HepG2 (cell line): ENCODE measurements around the gene COQ10B. TPM values are rescaled to one million over a fixed set of nuclear protein-coding genes. Genes with fewer than 3 reads are reported as not detected.

Source experiments
- ARID4A ChIP-seq: sonication (generic); formaldehyde crosslinking; IDR thresholded peaks from 2 replicates; pipeline ENCODE4 v1.5.0; 2020; ENCODE audit warnings: mild to moderate bottlenecking, missing genetic modification reagents, borderline replicate concordance
- FOXA3 ChIP-seq: IDR thresholded peaks from 2 replicates; pipeline ENCODE4 v1.6.1; 2016; ENCODE audit warnings: missing genetic modification reagents, missing compliant biosample characterization
- PTBP1 ChIP-seq: fragments of 200-400 bp; formaldehyde crosslinking; IDR thresholded peaks from 2 replicates; pipeline ENCODE4 v1.6.1; 2018; ENCODE audit warnings: low read length, low read depth; ENCODE audit not compliant: poor library complexity, severe bottlenecking
- RBM39 ChIP-seq: fragments of 200-400 bp; formaldehyde crosslinking; IDR thresholded peaks from one replicate; pipeline ENCODE4 v1.6.1; 2018; ENCODE audit warnings: antibody characterized with exemption, mild to moderate bottlenecking, low read depth, low read length; ENCODE audit not compliant: poor library complexity, severe bottlenecking
- TFE3 ChIP-seq: IDR thresholded peaks from 2 replicates; pipeline ENCODE4 v1.6.1; 2016
- U2AF1 ChIP-seq: fragments of 200-400 bp; formaldehyde crosslinking; optimal IDR thresholded peaks from 2 replicates; pipeline ENCODE3; 2017; ENCODE audit warnings: mild to moderate bottlenecking, low read depth, low read length
- ZC3H13 ChIP-seq: sonication (generic); formaldehyde crosslinking; IDR thresholded peaks from 2 replicates; pipeline ENCODE4 v1.8.1; 2023; ENCODE audit warnings: mild to moderate bottlenecking, missing genetic modification reagents, moderate library complexity
- ZNF367 ChIP-seq: sonication (generic); formaldehyde crosslinking; IDR thresholded peaks from 2 replicates; pipeline ENCODE4 v1.4.0; 2020; ENCODE audit warnings: missing genetic modification reagents, borderline replicate concordance
- ZNF451 ChIP-seq: sonication (generic); formaldehyde crosslinking; IDR thresholded peaks from 2 replicates; pipeline ENCODE4 v1.5.0; 2020; ENCODE audit warnings: mild to moderate bottlenecking, missing genetic modification reagents
- ZNF781 ChIP-seq: sonication (generic); formaldehyde crosslinking; IDR thresholded peaks from 2 replicates; pipeline ENCODE4 v1.5.1; 2020; ENCODE audit warnings: borderline replicate concordance, mild to moderate bottlenecking, missing genetic modification reagents; ENCODE audit errors: not compliant biosample characterization
- polyA plus RNA-seq, 8 experiments: library from polyadenylated mRNA; depleted of rRNA in 3 of 8; stranded (reverse) in 7 of 8; unstranded in 1 of 8; fragments of >200 nt; fragmentation: Illumina TruSeq in 4 of 8; extraction: Trizol in 4 of 8; gene quantifications; 2 replicates each; pipeline versions ENCODE4 v1.2.1 to v1.2.3, GENCODE V29; 2011 to 2016; ENCODE audit warnings: low read depth in 4 of 8, missing spikeins in 1 of 8, mixed read lengths in 1 of 8; ENCODE audit not compliant: insufficient read depth in 1 of 8
- total RNA-seq, 5 experiments: library from RNA; depleted of rRNA; stranded (reverse); fragments of >200 nt; fragmentation: Illumina TruSeq; extraction: Trizol; gene quantifications; 2 replicates each; pipeline ENCODE4 v1.2.3, GENCODE V29; 2016; ENCODE audit warnings: low read depth in 1 of 5
- TF ChIP-seq, protein P1 (sequence below): sonication (generic); formaldehyde crosslinking; IDR thresholded peaks from 2 replicates; pipeline ENCODE4 v1.5.1; 2020; ENCODE audit warnings: mild to moderate bottlenecking, missing genetic modification reagents, moderate library complexity
- TF ChIP-seq, protein P2 (sequence below): sonication (generic); formaldehyde crosslinking; IDR thresholded peaks from 2 replicates; pipeline ENCODE4 v1.9.0; 2021; ENCODE audit warnings: missing genetic modification reagents, borderline replicate concordance
- TF ChIP-seq, protein P3 (sequence below): sonication (generic); formaldehyde crosslinking; IDR thresholded peaks from 2 replicates; pipeline ENCODE4 v1.9.0; 2022; ENCODE audit warnings: low read depth, missing genetic modification reagents

COQ10B gene
- total and polyA plus RNA-seq, 2 of the 13 experiments (the other 11 are each of a cell fraction or from before 2014, with no cell fraction given), result 4.6 to 34.9 TPM

DNA sequence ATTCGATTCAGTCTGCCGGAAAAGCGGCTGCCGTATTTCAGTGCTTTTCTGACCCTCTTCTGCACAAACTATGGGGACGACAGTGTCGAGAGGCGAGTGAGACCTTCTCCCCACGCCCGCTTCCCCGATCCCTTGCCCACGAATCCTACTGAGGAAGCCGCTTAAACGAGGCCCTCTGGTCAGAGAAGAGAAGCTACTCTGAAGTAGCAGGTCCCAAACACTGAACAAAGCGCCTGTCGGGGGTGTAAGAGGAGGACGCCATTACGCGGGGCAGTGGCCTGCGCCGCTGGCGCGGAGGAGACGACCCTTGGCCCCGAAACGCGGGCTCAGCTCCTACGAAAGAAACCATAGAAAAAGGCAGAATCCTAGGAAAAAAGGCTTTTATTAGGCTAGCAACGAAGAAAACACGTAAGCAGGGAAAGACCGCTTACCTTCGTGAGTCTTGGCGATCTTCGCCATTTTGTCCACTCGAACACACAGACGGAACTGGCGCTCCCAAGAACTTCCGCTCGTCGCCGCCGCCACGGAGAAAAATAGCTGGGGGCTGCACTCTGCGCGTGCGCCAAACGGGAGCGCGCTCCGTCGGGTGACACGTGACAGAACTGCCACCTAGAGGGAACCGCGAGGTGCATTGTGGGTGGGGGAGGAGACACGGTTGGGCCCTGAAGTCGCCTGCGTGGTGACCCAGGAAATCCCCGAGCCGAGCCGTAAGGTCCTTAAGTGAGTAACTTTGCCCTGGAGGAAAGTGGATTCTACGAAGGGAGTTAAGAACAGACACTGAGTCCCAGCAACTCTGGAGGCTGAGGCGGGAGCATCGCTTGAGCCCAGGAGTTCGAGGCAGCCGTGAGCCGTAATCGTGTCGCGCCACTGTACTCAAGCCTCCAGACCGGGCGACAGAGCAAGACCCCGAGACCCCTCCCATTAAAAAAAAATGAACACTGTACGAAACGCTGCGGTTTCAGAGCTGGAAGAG is 18.5 kb upstream of the COQ10B start, which contains the start of gene SF3B1 (continued):
- TF ChIP-seq RBM39, result peak; percentile 94
- TF ChIP-seq, protein P1, sequence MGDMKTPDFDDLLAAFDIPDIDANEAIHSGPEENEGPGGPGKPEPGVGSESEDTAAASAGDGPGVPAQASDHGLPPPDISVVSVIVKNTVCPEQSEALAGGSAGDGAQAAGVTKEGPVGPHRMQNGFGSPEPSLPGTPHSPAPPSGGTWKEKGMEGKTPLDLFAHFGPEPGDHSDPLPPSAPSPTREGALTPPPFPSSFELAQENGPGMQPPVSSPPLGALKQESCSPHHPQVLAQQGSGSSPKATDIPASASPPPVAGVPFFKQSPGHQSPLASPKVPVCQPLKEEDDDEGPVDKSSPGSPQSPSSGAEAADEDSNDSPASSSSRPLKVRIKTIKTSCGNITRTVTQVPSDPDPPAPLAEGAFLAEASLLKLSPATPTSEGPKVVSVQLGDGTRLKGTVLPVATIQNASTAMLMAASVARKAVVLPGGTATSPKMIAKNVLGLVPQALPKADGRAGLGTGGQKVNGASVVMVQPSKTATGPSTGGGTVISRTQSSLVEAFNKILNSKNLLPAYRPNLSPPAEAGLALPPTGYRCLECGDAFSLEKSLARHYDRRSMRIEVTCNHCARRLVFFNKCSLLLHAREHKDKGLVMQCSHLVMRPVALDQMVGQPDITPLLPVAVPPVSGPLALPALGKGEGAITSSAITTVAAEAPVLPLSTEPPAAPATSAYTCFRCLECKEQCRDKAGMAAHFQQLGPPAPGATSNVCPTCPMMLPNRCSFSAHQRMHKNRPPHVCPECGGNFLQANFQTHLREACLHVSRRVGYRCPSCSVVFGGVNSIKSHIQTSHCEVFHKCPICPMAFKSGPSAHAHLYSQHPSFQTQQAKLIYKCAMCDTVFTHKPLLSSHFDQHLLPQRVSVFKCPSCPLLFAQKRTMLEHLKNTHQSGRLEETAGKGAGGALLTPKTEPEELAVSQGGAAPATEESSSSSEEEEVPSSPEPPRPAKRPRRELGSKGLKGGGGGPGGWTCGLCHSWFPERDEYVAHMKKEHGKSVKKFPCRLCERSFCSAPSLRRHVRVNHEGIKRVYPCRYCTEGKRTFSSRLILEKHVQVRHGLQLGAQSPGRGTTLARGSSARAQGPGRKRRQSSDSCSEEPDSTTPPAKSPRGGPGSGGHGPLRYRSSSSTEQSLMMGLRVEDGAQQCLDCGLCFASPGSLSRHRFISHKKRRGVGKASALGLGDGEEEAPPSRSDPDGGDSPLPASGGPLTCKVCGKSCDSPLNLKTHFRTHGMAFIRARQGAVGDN (CRISPR knock-in tag), result peak; percentile 98
- peak; percentile 85; the same call in 1 of the 2 replicates for TF ChIP-seq ARID4A (CRISPR knock-in tag)
- no peak for TF ChIP-seq U2AF1
- TF ChIP-seq FOXA3, result peak; percentile 63; the same call in 1 of the 2 replicates
- TF ChIP-seq, protein P2, sequence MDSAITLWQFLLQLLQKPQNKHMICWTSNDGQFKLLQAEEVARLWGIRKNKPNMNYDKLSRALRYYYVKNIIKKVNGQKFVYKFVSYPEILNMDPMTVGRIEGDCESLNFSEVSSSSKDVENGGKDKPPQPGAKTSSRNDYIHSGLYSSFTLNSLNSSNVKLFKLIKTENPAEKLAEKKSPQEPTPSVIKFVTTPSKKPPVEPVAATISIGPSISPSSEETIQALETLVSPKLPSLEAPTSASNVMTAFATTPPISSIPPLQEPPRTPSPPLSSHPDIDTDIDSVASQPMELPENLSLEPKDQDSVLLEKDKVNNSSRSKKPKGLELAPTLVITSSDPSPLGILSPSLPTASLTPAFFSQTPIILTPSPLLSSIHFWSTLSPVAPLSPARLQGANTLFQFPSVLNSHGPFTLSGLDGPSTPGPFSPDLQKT (CRISPR knock-in tag), result no peak; the same call in 1 of the 2 replicates
- TF ChIP-seq PTBP1, result peak; percentile 72
- TF ChIP-seq TFE3 (CRISPR knock-in tag), result peak; percentile 97
- TF ChIP-seq, protein P3, sequence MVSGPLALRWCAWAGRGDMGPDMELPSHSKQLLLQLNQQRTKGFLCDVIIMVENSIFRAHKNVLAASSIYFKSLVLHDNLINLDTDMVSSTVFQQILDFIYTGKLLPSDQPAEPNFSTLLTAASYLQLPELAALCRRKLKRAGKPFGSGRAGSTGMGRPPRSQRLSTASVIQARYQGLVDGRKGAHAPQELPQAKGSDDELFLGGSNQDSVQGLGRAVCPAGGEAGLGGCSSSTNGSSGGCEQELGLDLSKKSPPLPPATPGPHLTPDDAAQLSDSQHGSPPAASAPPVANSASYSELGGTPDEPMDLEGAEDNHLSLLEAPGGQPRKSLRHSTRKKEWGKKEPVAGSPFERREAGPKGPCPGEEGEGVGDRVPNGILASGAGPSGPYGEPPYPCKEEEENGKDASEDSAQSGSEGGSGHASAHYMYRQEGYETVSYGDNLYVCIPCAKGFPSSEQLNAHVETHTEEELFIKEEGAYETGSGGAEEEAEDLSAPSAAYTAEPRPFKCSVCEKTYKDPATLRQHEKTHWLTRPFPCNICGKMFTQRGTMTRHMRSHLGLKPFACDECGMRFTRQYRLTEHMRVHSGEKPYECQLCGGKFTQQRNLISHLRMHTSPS (CRISPR knock-in tag), result no peak
- peak; percentile 66 for TF ChIP-seq ZNF781 (CRISPR knock-in tag)
- TF ChIP-seq ZNF451, result peak; percentile 51; the same call in 1 of the 2 replicates
- TF ChIP-seq ZNF367 (CRISPR knock-in tag), result no peak
- peak; percentile 43; the same call in 1 of the 2 replicates for TF ChIP-seq ZC3H13
